ENCODE results near the gene DNAJC6.
A peak's percentile ranks its signal among the peaks of the same experiment; 100 is the strongest.

- TF ChIP-seq EZH2 (IDR thresholded peaks at IDR 0.05): no peak
- peak; percentile 63 for TF ChIP-seq POLR2AphosphoS5 (IDR thresholded peaks at IDR 0.05; ENCODE audit: borderline replicate concordance, low read depth, low read length)
Measured at GRCh38 chr1:65265651-65266351, 43.5 kb upstream of the DNAJC6 start.
